ENCODE results near the gene EIF1. TPM values are rescaled to one million over a fixed set of nuclear protein-coding genes. Genes with fewer than 3 reads are reported as not detected.

EIF1 gene
- total RNA-seq, 1 donor from 2014 or later = 990 TPM

DNA sequence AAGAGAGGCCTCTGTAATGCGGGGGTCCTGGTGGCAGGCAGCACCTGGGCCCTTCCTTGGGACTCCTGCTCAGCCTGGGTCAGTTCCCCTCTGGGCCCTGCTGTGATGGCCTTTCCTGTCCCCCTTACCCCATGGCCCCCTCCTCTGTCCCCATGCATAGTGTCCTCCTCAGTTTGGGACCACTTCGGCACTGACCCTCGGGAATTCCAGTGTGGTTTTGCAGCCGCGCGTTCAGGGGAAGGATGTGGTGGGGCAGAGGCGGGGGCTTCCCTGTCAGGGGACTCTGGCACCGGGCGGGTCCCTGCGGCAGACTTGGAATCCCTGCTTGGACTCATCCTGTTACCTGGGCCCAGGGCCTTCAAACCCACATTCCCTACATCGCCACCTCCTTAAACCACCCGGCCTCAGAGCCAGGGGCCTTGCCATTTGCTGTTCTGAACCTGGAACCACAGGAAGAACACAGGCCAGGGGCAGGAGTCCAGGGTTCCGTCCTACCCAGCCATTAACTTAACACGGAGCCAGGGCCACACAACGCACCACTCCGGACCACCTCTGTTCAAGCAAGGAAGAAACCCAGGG is 31.4 kb upstream of the EIF1 start:
- Mint-ChIP-seq H3K4me3 (ENCODE audit: unreplicated experiment) (no peak overlapping the region), H3K4me1 (ENCODE audit: low read depth) (peaks cover 10% of the 10 kb centered on the region)
- no peak for DNase-seq (ENCODE audit: low spot score)

DNA sequence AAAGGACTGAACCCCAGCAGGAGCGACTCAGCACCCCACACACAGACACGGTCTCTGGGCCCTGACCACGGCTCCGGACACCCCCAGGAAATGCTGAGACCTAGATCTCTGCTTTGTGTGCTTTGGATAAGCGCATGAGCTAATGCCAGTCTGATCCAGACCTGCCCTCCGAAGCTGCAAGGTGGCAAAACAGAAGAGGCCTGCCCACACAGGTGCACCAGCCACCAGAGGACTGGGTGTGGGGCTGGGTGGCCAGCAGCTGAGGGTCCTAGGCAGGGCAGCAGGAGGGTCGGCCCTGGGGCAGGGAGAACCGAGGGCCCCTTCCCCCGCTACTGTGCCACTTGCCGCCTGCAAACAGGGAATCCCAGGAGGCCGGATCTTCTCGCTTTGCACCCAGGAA is 30.7 kb upstream of the EIF1 start:
- Mint-ChIP-seq H3K9me3 (ENCODE audit: low read depth) (no peaks in the 10 kb centered on the region), H3K4me1 (ENCODE audit: low read depth) (peaks cover 10% of the 10 kb centered on the region), H3K36me3 (ENCODE audit: low read depth) (no peaks in the 10 kb centered on the region), H3K27ac (ENCODE audit: unreplicated experiment) (no peak overlapping the region), H3K27me3 (ENCODE audit: low read depth) (no peaks in the 10 kb centered on the region), H3K4me3 (ENCODE audit: unreplicated experiment) (no peak overlapping the region)
- TF ChIP-seq, protein P1, sequence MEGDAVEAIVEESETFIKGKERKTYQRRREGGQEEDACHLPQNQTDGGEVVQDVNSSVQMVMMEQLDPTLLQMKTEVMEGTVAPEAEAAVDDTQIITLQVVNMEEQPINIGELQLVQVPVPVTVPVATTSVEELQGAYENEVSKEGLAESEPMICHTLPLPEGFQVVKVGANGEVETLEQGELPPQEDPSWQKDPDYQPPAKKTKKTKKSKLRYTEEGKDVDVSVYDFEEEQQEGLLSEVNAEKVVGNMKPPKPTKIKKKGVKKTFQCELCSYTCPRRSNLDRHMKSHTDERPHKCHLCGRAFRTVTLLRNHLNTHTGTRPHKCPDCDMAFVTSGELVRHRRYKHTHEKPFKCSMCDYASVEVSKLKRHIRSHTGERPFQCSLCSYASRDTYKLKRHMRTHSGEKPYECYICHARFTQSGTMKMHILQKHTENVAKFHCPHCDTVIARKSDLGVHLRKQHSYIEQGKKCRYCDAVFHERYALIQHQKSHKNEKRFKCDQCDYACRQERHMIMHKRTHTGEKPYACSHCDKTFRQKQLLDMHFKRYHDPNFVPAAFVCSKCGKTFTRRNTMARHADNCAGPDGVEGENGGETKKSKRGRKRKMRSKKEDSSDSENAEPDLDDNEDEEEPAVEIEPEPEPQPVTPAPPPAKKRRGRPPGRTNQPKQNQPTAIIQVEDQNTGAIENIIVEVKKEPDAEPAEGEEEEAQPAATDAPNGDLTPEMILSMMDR (IDR thresholded peaks at IDR 0.05) = no peak
- DNase-seq (ENCODE audit: low spot score) = no peak

More for the DNA sequence above, 31.4 kb upstream of the EIF1 start:
- Mint-ChIP-seq H3K27me3 (ENCODE audit: low read depth) (no peaks in the 10 kb centered on the region), H3K9me3 (ENCODE audit: low read depth) (no peaks in the 10 kb centered on the region), H3K36me3 (ENCODE audit: low read depth) (no peaks in the 10 kb centered on the region), H3K27ac (ENCODE audit: unreplicated experiment) (no peak overlapping the region)
- TF ChIP-seq, protein P1 (IDR thresholded peaks at IDR 0.05) = no peak

DNA sequence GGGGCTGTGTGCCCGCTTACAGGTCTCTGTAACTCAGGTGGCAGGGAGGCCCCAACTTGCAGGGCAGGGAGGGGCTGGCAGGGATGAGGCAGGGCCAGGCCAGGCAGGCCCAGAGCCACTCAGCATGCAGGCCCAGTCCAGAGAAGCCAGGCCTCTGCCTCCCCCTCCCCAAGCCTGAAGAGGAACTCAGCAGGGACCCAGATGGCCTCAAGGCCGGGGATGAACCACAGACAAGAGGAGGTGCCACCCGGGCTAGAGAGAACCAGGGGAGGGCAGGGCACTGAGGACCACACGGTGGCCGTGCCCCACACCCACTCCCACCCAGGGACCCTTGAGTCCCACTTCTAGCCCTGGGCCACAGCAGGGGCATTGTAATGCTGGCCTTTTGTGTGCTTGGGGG is 29.8 kb upstream of the EIF1 start:
- TF ChIP-seq, protein P1 (IDR thresholded peaks at IDR 0.05) = no peak
- no peak overlapping the region for H3K27ac Mint-ChIP-seq (ENCODE audit: unreplicated experiment)
- H3K9me3 Mint-ChIP-seq (ENCODE audit: low read depth) = no peaks in the 10 kb centered on the region
- no peak for DNase-seq (ENCODE audit: low spot score)
- H3K27me3 Mint-ChIP-seq (ENCODE audit: low read depth) = no peaks in the 10 kb centered on the region
- H3K36me3 Mint-ChIP-seq (ENCODE audit: low read depth) = no peaks in the 10 kb centered on the region
- H3K4me3 Mint-ChIP-seq (ENCODE audit: unreplicated experiment) = no peak overlapping the region
- H3K4me1 Mint-ChIP-seq (ENCODE audit: low read depth) = peaks cover 8% of the 10 kb centered on the region

DNA sequence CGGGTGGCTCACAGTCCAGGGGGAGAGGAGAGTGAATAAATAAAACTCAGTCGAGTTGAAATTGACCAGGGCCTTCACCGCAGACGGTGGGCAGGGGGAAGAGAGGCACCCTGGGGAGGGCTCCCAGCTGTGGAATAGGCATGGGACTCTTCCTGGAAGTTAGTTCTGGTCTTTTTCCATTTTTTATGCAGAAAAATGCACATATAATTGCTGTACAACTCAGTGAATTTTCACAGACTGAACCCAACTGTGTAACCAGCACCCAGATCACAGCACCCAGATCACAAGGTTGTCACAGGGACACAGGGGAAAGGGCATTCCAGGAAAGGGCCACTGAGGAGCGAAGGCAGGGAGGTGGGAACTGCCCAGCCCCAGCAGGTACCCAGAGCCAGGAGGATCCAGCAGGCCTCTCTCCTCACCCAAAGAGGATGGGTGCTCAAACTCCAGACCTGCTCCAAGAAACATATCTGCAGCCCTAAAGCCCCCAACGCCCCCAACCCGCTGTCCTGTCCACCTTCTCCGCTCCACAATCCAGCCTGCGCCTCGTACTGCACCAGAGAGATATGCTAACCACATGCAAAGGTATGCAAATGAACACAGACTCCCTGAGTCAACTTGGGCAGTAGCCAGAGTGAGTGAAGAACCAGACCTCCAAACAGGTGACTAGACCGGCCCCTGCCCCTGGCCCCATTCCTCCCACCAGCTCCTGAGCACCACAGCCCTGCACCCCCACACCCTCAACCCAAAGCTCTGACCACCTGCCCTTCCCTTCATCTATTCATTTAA is 29.1 kb upstream of the EIF1 start:
- Mint-ChIP-seq H3K4me3 (ENCODE audit: unreplicated experiment) (no peak overlapping the region), H3K27me3 (ENCODE audit: low read depth) (no peaks in the 10 kb centered on the region), H3K4me1 (ENCODE audit: low read depth) (peaks cover 6% of the 10 kb centered on the region), H3K9me3 (ENCODE audit: low read depth) (no peaks in the 10 kb centered on the region), H3K36me3 (ENCODE audit: low read depth) (no peaks in the 10 kb centered on the region), H3K27ac (ENCODE audit: unreplicated experiment) (no peak overlapping the region)
- DNase-seq (ENCODE audit: low spot score) = no peak
- TF ChIP-seq, protein P1 (IDR thresholded peaks at IDR 0.05) = no peak

DNA sequence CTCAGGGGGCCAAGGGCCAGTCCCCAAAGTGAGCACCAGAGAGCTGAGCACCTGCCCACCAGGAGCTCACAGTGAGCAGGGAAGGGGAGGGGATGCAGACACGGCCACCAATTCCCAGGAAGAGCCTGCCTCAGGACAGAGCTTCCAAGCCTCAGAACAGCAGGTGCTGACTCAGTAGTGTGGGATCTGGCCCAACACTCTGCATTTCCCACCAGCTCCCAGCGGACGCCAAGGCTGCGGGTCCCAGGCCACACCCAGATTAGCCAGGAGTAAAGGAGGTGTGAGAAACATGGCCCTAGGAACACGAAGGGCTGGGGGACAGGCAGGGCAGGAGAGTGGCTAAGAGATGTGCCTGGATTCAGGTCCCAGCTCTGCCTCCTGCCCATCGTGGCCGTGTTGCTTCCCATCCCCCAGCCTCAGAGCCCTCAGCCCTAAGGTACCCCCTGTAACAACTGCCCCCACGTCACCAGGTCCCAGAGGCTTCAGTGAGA is 28.4 kb upstream of the EIF1 start:
- H3K9me3 Mint-ChIP-seq (ENCODE audit: low read depth) = no peaks in the 10 kb centered on the region
- no peak for DNase-seq (ENCODE audit: low spot score)
- H3K4me3 Mint-ChIP-seq (ENCODE audit: unreplicated experiment) = no peak overlapping the region
- TF ChIP-seq, protein P1 (IDR thresholded peaks at IDR 0.05) = no peak
- H3K36me3 Mint-ChIP-seq (ENCODE audit: low read depth) = no peaks in the 10 kb centered on the region
- no peak overlapping the region for H3K27ac Mint-ChIP-seq (ENCODE audit: unreplicated experiment)
- H3K4me1 Mint-ChIP-seq (ENCODE audit: low read depth) = peaks cover 4% of the 10 kb centered on the region
- no peaks in the 10 kb centered on the region for H3K27me3 Mint-ChIP-seq (ENCODE audit: low read depth)
